HG03175 (cell line): ENCODE data around the gene ERBIN.
"Not testable (repeated sequence)": the region's sequence is repeated elsewhere in the genome, so short reads cannot be mapped to it uniquely, and the experiment has no call there.

Experiments used
- ATAC-seq: cut with Tn5 transposase; IDR thresholded peaks from one replicate; pipeline ENCODE4 v1.9.1; 2021; ENCODE audit warnings: mild to moderate bottlenecking, moderate library complexity; ENCODE audit not compliant: unreplicated experiment

Gene ERBIN

GRCh38 chr5:65914641-65915196, 11.7 kb upstream of the ERBIN start:
- ATAC-seq, result no peak

GRCh38 chr5:65915661-65916060, 10.7 kb upstream of the ERBIN start:
- not testable (repeated sequence) for ATAC-seq

GRCh38 chr5:65916066-65916465, 10.3 kb upstream of the ERBIN start:
- ATAC-seq, result no peak

GRCh38 chr5:65916636-65917035, 9.7 kb upstream of the ERBIN start:
- no peak for ATAC-seq

GRCh38 chr5:65919773-65920172, 6.6 kb upstream of the ERBIN start:
- no peak for ATAC-seq

GRCh38 chr5:65923339-65923738, 3.0 kb upstream of the ERBIN start:
- no peak for ATAC-seq

- ATAC-seq, result peak; percentile 11
Measured at GRCh38 chr5:65924366-65925043, 1.9 kb upstream of the ERBIN start.

- peak; percentile 65 for ATAC-seq
Measured at GRCh38 chr5:65925044-65925600, 1.3 kb upstream of the ERBIN start.

- ATAC-seq, result peak; percentile 69
Measured at GRCh38 chr5:65925601-65926275, 637 bp upstream of the ERBIN start.

GRCh38 chr5:65926893-65927292, 518 bp downstream of the ERBIN start:
- no peak for ATAC-seq

- peak; percentile 25 for ATAC-seq
Measured at GRCh38 chr5:65927503-65928321, 1.3 kb downstream of the ERBIN start.

GRCh38 chr5:65928322-65928752, 2.0 kb downstream of the ERBIN start:
- no peak for ATAC-seq

- no peak for ATAC-seq
Measured at GRCh38 chr5:65928860-65929259, 2.5 kb downstream of the ERBIN start.

GRCh38 chr5:65932676-65933075, 6.3 kb downstream of the ERBIN start:
- ATAC-seq, result no peak

GRCh38 chr5:65933295-65933694, 6.9 kb downstream of the ERBIN start:
- no peak for ATAC-seq

GRCh38 chr5:65938256-65938655, 11.9 kb downstream of the ERBIN start:
- ATAC-seq, result peak; percentile 65

GRCh38 chr5:65943771-65944170, 17.4 kb downstream of the ERBIN start:
- ATAC-seq, result no peak

GRCh38 chr5:65946198-65946745, 19.9 kb downstream of the ERBIN start:
- no peak for ATAC-seq

GRCh38 chr5:65948115-65948747, 21.9 kb downstream of the ERBIN start:
- no peak for ATAC-seq

- no peak for ATAC-seq
Measured at GRCh38 chr5:65951330-65951729, 25.0 kb downstream of the ERBIN start.
